ENCODE results near the gene FAAP24.
"Not testable (repeated sequence)": the region's sequence is repeated elsewhere in the genome, so short reads cannot be mapped to it uniquely, and the experiment has no call there.

DNA sequence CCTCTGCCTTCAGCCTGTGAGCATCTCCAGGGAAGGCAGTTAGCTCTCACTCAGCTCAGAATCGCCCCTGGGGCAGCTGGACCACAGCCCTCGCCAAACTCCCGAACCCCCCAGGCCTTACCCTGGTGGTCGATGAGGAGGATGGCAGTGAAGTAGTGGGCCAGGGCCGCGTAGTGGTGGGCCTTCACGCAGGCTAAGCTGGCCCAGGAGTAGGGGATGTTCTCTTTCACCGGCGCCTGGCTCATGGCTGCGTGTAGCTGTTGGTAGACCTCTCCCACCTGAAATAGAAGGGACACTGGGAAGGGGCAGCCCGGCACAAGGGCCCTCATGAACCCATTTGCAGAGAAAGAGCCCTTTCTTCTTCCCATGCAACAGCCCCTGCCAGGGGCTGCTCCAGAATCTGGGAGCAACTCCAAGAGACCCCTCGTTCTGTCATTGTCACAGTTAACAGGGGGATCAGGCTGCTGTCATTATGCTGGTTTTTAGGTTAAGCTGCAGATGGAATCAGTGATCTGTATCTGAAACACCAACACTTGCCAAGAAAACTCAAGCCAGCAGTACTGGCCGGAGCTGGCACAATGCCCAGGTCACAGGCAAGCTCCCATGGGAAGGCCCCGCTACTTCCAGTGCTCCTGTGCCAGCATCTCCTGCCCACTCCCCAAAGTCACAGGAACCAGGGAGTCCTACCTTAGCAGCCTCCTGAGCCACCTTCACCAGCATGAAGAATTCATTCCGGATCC is 30.3 kb downstream of the FAAP24 start:
- TF ChIP-seq, protein P1, sequence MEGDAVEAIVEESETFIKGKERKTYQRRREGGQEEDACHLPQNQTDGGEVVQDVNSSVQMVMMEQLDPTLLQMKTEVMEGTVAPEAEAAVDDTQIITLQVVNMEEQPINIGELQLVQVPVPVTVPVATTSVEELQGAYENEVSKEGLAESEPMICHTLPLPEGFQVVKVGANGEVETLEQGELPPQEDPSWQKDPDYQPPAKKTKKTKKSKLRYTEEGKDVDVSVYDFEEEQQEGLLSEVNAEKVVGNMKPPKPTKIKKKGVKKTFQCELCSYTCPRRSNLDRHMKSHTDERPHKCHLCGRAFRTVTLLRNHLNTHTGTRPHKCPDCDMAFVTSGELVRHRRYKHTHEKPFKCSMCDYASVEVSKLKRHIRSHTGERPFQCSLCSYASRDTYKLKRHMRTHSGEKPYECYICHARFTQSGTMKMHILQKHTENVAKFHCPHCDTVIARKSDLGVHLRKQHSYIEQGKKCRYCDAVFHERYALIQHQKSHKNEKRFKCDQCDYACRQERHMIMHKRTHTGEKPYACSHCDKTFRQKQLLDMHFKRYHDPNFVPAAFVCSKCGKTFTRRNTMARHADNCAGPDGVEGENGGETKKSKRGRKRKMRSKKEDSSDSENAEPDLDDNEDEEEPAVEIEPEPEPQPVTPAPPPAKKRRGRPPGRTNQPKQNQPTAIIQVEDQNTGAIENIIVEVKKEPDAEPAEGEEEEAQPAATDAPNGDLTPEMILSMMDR (IDR thresholded peaks at IDR 0.05), result not testable (repeated sequence)
- not testable (repeated sequence) for TF ChIP-seq POLR2AphosphoS5 (IDR thresholded peaks at IDR 0.05); POLR2A (IDR thresholded peaks at IDR 0.05); EP300 (IDR thresholded peaks at IDR 0.05; ENCODE audit: low read depth)

Measured in transverse colon (tissue), 4 donors.